Measurements from ENCODE around the gene DHX35.

GRCh38 chr20:39038047-39038446, 75.9 kb downstream of the DHX35 start:
- TF ChIP-seq POLR2A (IDR thresholded peaks at IDR 0.05; ENCODE audit: borderline replicate concordance, extremely low read depth, insufficient read depth, insufficient read length), result no peak
- TF ChIP-seq, protein P1, sequence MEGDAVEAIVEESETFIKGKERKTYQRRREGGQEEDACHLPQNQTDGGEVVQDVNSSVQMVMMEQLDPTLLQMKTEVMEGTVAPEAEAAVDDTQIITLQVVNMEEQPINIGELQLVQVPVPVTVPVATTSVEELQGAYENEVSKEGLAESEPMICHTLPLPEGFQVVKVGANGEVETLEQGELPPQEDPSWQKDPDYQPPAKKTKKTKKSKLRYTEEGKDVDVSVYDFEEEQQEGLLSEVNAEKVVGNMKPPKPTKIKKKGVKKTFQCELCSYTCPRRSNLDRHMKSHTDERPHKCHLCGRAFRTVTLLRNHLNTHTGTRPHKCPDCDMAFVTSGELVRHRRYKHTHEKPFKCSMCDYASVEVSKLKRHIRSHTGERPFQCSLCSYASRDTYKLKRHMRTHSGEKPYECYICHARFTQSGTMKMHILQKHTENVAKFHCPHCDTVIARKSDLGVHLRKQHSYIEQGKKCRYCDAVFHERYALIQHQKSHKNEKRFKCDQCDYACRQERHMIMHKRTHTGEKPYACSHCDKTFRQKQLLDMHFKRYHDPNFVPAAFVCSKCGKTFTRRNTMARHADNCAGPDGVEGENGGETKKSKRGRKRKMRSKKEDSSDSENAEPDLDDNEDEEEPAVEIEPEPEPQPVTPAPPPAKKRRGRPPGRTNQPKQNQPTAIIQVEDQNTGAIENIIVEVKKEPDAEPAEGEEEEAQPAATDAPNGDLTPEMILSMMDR (IDR thresholded peaks at IDR 0.05 in 2 of 3, conservative IDR thresholded peaks at IDR 0.05 in 1 of 3; ENCODE audit: borderline replicate concordance in 1 of 3, insufficient read depth in 1 of 3, low read depth in 2 of 3, low read length in 2 of 3), result no peak
- TF ChIP-seq EGR1 (IDR thresholded peaks at IDR 0.05; ENCODE audit: low read depth), result no peak
- TF ChIP-seq SRF (IDR thresholded peaks at IDR 0.05; ENCODE audit: low read depth), result no peak
- no peak for TF ChIP-seq MAX (IDR thresholded peaks at IDR 0.05)
- TF ChIP-seq POLR2AphosphoS5 (IDR thresholded peaks at IDR 0.05; ENCODE audit: low read depth, low read length), result no peak
- TF ChIP-seq SP1 (IDR thresholded peaks at IDR 0.05; ENCODE audit: low read depth), result no peak

Data from HCT116 (cell line).